A673 (cell line): ENCODE data around the gene ZSWIM3. TPM values are rescaled to one million over a fixed set of nuclear protein-coding genes. Genes with fewer than 3 reads are reported as not detected.

Experiments
- BruUV-seq: library from RNA; stranded (reverse); fragments of 400-500 nt; replicated peaks from 2 replicates; lab custom pipeline; 2021; lab: Mats Ljungman, UMichigan
- CTCF ChIA-PET: fragments of 300-600 bp; sonication (Branson Sonifier 250); formaldehyde crosslinking; loops from one replicate; lab custom pipeline; 2022; ENCODE audit warnings: antibody characterized with exemption; lab: Charles Lee
- POLR2A ChIA-PET: fragments of 300-600 bp; sonication (Branson Sonifier 250); formaldehyde crosslinking; loops from one replicate; lab custom pipeline; 2022; ENCODE audit warnings: antibody characterized with exemption; ENCODE audit not compliant: low non-redundant PET; lab: Charles Lee
- DNase-seq: peaks from one replicate; pipeline ENCODE4 v3.0.0-alpha.2; 2015; ENCODE audit warnings: low spot score
- H3K27ac ChIP-seq: fragments of 200-600 bp; sonication (generic); 2 replicates; pipeline ENCODE4 v1.5.1; 2016; ENCODE audit warnings: mixed run types, low read depth, mild to moderate bottlenecking, mixed read lengths, antibody characterized with exemption, low read length; ENCODE audit not compliant: poor library complexity, severe bottlenecking
- H3K27me3 ChIP-seq: fragments of 200-600 bp; sonication (generic); replicated peaks from 2 replicates; pipeline ENCODE4 v1.6.1; 2017; ENCODE audit warnings: mixed run types, low read depth, mild to moderate bottlenecking, mixed read lengths, antibody characterized with exemption, low read length; ENCODE audit not compliant: insufficient read depth, poor library complexity
- H3K36me3 ChIP-seq: fragments of 200-600 bp; sonication (generic); 2 replicates; pipeline ENCODE4 v1.6.1; 2016; ENCODE audit warnings: mixed run types, mild to moderate bottlenecking, mixed read lengths, antibody characterized with exemption, low read length; ENCODE audit not compliant: insufficient read depth, poor library complexity, severe bottlenecking
- H3K4me1 ChIP-seq: fragments of 200-600 bp; sonication (generic); 2 replicates; pipeline ENCODE4 v1.6.1; 2017; ENCODE audit warnings: mixed run types, mild to moderate bottlenecking, mixed read lengths, antibody characterized with exemption, low read length; ENCODE audit not compliant: insufficient read depth, poor library complexity, severe bottlenecking
- H3K4me3 ChIP-seq: fragments of 200-600 bp; sonication (generic); 2 replicates; pipeline ENCODE4 v1.5.1; 2016; ENCODE audit warnings: low read depth, mixed run types, mild to moderate bottlenecking, mixed read lengths, low read length; ENCODE audit not compliant: poor library complexity, severe bottlenecking
- H3K9me3 ChIP-seq: fragments of 200-600 bp; sonication (generic); 2 replicates; pipeline ENCODE4 v1.6.1; 2016; ENCODE audit warnings: mixed run types, low read depth, mild to moderate bottlenecking, mixed read lengths, antibody characterized with exemption, low read length; ENCODE audit not compliant: poor library complexity, severe bottlenecking
- CTCF ChIP-seq: fragments of 300-800, 200-600 bp; sonication (generic); conservative IDR thresholded peaks from 2 replicates; pipeline ENCODE4 v1.5.1; 2017; ENCODE audit warnings: low read depth, mild to moderate bottlenecking, antibody characterized with exemption, low read length, moderate library complexity, mixed read lengths
- EZH2 ChIP-seq: fragments of 200-600 bp; sonication (generic); IDR thresholded peaks from 2 replicates; pipeline ENCODE4 v1.6.1; 2017; ENCODE audit warnings: borderline replicate concordance, low read depth, mild to moderate bottlenecking, mixed read lengths, antibody characterized with exemption, low read length; ENCODE audit not compliant: poor library complexity, severe bottlenecking
- intact Hi-C: fragments of 100-400 bp; cut with micrococcal nuclease; formaldehyde crosslinking; loops from one replicate; pipeline ENCODE4 v1.10.0; 2022; ENCODE audit not compliant: unreplicated experiment
- total RNA-seq: library from RNA; stranded (reverse); gene quantifications from 2 replicates; pipeline ENCODE4 v1.2.3, GENCODE V29; 2021

Gene ZSWIM3
- total RNA-seq, 1 experiment from 2014 or later, result 2.6 TPM

- no peaks in the 10 kb centered on the region for H3K27me3 ChIP-seq
- no TSS peak for BruUV-seq
- POLR2A ChIA-PET, result no interaction called here
- H3K27ac ChIP-seq, result no peak overlapping the region
- H3K36me3 ChIP-seq, result no peaks in the 10 kb centered on the region
- TF ChIP-seq EZH2 (no peak), CTCF (no peak)
- H3K4me1 ChIP-seq, result peaks cover 8% of the 10 kb centered on the region
- intact Hi-C loops, result no loop called here
- DNase-seq, result no peak
- CTCF ChIA-PET, result no interaction called here
- H3K4me3 ChIP-seq, result no peak overlapping the region
- H3K9me3 ChIP-seq, result no peaks in the 10 kb centered on the region
Observed at GRCh38 chr20:45832619-45833018, 24.8 kb upstream of the ZSWIM3 start.

- H3K27me3 ChIP-seq, result no peaks in the 10 kb centered on the region
- ChIA-PET CTCF (no interaction called here), POLR2A (interaction anchor here (0.7 kb wide), 1 partner anchor 128 kb away, joined by 8 read pairs; no protein-coding TSS in a partner anchor)
- no peaks in the 10 kb centered on the region for H3K9me3 ChIP-seq
- peak within 1 kb of the TSS; percentile 68 for H3K4me3 ChIP-seq
- BruUV-seq, result no TSS peak
- no peaks in the 10 kb centered on the region for H3K36me3 ChIP-seq
- intact Hi-C loops, result no loop called here
- H3K27ac ChIP-seq, result peak within 1 kb of the TSS; percentile 78
- DNase-seq, result peak; percentile 67
- peaks cover 8% of the 10 kb centered on the region for H3K4me1 ChIP-seq
- no peak for TF ChIP-seq CTCF
- TF ChIP-seq EZH2, result no peak
Observed at GRCh38 chr20:45833030-45833882, 24.2 kb upstream of the ZSWIM3 start, which contains the start of gene SNX21. SNX21 (plus strand) TSS chr20:45833799; CDS start chr20:45833920, 121 bp downstream.

DNA sequence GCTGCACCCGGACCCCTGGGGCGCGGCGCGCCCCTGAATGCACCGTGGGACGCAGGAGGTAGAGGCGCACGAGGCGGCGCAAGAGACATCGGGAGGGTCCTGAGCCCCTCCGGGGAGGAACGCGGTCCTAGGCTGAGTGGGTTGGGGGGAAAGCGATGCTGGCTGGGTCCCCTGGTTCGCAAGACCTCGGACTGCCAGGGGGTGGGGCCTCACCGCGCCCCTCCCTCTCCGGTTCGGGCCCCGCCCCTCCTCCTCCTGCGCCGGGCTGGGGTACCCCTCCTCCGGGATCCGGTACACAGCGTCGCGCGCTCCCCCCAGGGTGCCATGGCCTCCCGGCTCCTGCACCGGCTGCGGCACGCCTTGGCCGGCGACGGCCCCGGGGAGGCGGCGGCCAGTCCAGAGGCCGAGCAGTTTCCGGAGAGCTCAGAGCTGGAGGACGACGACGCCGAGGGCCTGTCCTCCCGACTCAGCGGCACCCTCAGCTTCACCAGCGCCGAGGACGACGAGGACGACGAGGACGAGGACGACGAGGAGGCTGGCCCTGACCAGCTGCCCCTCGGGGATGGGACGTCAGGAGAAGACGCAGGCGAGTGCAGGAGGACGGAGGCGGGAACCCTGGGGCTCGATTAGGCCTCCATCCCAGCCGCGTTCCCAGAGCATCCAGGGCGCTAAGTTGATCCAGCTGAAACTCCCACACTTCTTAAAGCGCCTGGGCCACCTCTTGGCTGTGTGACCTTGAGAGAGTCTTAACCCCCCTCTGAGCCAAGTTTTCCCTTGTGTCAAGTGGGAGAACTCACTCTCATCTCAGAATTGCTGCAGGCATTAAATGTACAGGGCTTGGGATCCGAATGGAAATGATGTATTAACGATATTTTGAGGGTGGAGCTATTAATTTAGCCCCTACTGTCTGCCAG, 23.3 kb upstream of the ZSWIM3 start:
- peak; percentile 65 for DNase-seq
- Histone ChIP-seq H3K9me3 (no peaks in the 10 kb centered on the region), H3K27me3 (no peaks in the 10 kb centered on the region), H3K4me1 (peaks cover 8% of the 10 kb centered on the region), H3K36me3 (no peaks in the 10 kb centered on the region), H3K27ac (peak overlapping the region; percentile 78), H3K4me3 (peak overlapping the region; percentile 68)
- intact Hi-C loops, result no loop called here
- CTCF ChIA-PET, result no interaction called here
- BruUV-seq, result no TSS peak
- TF ChIP-seq EZH2, result no peak
- POLR2A ChIA-PET, result interaction anchor here (0.7 kb wide), 2 partner anchors 34 to 127 kb away, joined by 4 to 8 read pairs; no protein-coding TSS in a partner anchor
